ENCODE measurements around the gene HOTAIR.

The HOTAIR gene

GRCh38 chr12:53928054-53928835, 46.5 kb downstream of the HOTAIR start:
- no peak for DNase-seq (ENCODE audit: low spot score)

DNA sequence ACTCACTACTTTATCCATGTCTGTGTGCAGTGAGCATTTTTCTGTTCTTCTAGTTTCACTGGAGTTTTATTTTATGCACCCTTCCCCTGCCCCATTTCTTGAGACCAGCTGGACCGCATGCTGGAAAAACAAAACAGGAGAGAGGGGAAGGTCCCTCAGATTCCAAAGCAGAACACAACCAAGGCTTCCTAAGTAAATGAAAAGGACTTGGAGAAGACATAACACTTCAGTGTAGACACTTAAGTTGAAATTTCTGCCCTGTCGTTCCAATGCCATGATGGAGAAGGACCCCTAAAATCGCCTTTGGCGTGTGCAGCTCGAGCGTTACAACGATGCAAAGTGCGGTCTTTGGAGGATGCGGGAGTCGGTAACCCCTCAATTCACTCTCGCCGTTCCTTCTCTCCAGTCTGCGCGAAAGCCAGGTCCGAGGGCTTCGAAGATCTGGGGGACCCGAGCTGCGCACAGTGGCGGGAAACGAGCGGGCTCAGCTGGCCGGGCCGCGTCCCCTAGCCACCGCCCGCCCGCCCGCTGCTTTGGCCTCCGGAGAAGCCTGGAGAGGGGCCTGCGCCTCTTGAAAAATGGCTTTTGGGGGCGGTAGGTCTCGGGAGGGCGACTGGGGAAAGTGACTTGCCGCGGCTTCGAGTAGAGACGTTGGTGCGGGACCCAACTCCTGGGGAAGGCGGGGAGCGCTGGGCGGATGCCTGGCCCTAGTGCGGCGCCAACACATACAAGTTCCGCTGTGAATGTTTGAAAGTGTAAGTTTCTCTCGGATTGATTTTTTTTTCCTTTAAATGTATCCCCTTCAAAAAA, 47.3 kb downstream of the HOTAIR start:
- DNase-seq (ENCODE audit: low spot score), result no peak

GRCh38 chr12:53924521-53925405, 50.0 kb downstream of the HOTAIR start:
- DNase-seq (ENCODE audit: low spot score), result no peak

DNA sequence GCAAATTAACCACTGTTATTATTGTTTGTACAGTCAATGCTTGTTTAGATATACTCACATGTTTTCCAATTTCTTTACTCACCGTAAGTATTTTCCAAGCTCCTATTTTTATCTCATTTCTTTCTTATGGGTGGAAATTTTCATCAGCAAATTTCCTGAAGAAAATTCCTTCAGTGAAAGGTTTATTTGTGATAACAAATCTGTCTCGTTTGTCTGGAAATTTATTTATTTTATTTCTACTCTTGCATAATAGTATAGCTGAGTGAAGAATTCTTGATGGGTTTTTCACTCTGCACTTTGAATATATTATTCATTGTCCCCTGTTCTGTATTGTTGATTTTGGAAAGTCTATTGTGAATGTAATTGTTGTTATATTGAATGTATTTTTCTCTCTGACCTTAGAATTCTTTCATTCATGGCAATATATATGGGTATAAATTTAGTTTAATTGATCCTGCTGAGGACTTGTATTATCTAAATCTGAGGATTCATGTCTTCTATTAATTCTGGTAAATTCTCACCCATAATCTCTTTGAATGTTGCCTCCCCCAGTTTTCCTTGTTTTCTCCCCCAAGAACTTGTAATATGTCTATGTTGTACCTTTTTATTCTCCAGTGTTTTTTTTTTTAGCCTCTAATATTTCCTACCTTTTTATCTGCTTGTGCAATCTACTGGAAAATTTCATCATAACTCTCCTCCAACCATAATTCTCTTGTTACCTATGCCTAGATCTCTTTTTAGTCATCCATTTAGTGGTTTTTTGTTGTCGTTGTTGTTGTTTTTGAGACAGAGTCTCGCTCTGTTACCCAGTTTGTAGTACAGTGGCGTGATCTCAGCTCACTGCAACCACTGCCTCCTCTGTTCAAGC, 57.7 kb downstream of the HOTAIR start:
- no peak for DNase-seq (ENCODE audit: low spot score)

All from AG08396 (cell line).